Activated CD4-positive, alpha-beta T cell treated with anti-CD3 and anti-CD28 coated beads, Interleukin-2, amount 10 ng/mL, durations not matched to agents 7 days and 5 days (primary cell): ENCODE results near the gene CC2D1A. TPM values are rescaled to one million over a fixed set of nuclear protein-coding genes. Genes with fewer than 3 reads are reported as not detected.

Source experiments
- CTCF ChIA-PET: fragments of 350-600 bp; sonication (Branson Sonifier 250); formaldehyde crosslinking; loops from one replicate; lab custom pipeline; 2021; ENCODE audit warnings: antibody characterized with exemption; lab: Charles Lee
- POLR2A ChIA-PET: fragments of 350-600 bp; sonication (Branson Sonifier 250); formaldehyde crosslinking; loops from one replicate; lab custom pipeline; 2021; ENCODE audit warnings: antibody characterized with exemption; lab: Charles Lee
- DNase-seq: peaks from one replicate; pipeline ENCODE4 v3.0.0-alpha.2; 2020
- H3K27ac Mint-ChIP-seq: one replicate; pipeline ENCODE4 v1.8.0; 2021; ENCODE audit warnings: mild to moderate bottlenecking, moderate library complexity, mixed read lengths
- H3K27me3 Mint-ChIP-seq: one replicate; pipeline ENCODE4 v1.8.0; 2021; ENCODE audit warnings: mixed read lengths
- H3K36me3 Mint-ChIP-seq: one replicate; pipeline ENCODE4 v1.8.0; 2021; ENCODE audit warnings: low read depth, mixed read lengths
- H3K4me1 Mint-ChIP-seq: one replicate; pipeline ENCODE4 v1.8.0; 2021; ENCODE audit warnings: mixed read lengths
- H3K4me3 Mint-ChIP-seq: one replicate; pipeline ENCODE4 v1.8.0; 2021; ENCODE audit warnings: mild to moderate bottlenecking, moderate library complexity, mixed read lengths
- H3K9me3 Mint-ChIP-seq: one replicate; pipeline ENCODE4 v1.8.0; 2021; ENCODE audit warnings: mixed read lengths
- total RNA-seq, 2 experiments: library from RNA; stranded (reverse); gene quantifications; one replicate each; pipeline ENCODE4 v1.2.3, GENCODE V29; 2021

Gene CC2D1A
- total RNA-seq: 10 to 100 TPM; 36.5 to 39.3 TPM

- Mint-ChIP-seq H3K27me3 (no peaks in the 10 kb centered on the region), H3K4me3 (peak within 1 kb of the TSS; percentile 84), H3K36me3 (peaks cover 7% of the 10 kb centered on the region), H3K4me1 (peaks cover 34% of the 10 kb centered on the region), H3K27ac (peak within 1 kb of the TSS; percentile 89), H3K9me3 (no peaks in the 10 kb centered on the region)
- CTCF ChIA-PET: interaction anchor here (0.7 to 1.5 kb wide), 4 partner anchors 9 to 230 kb away, joined by 3 to 4 read pairs (median 3); partner anchors contain the start of genes ASF1B and DCAF15
- POLR2A ChIA-PET: interaction anchor here (0.5 kb wide), 1 partner anchor 44 kb away, joined by 4 read pairs; no protein-coding TSS in a partner anchor
- DNase-seq: peak; percentile 95
Measured at GRCh38 chr19:13905634-13906520, at the start of gene CC2D1A, which contains the start of gene BRME1. TSS of gene CC2D1A (plus strand) at chr19:13906201. CDS start at chr19:13906442, 241 bp downstream. TSS of gene BRME1 (minus strand) at chr19:13906117. CDS start at chr19:13904892, 1,225 bp downstream.

GRCh38 chr19:13856497-13856896, 49.5 kb upstream of the CC2D1A start:
- POLR2A ChIA-PET: interaction anchor here (0.7 kb wide), 1 partner anchor 89 kb away, joined by 4 read pairs; no protein-coding TSS in a partner anchor
- H3K9me3 Mint-ChIP-seq: no peaks in the 10 kb centered on the region
- DNase-seq: no peak
- H3K27ac Mint-ChIP-seq: no peak overlapping the region
- no peaks in the 10 kb centered on the region for H3K36me3 Mint-ChIP-seq
- no peaks in the 10 kb centered on the region for H3K27me3 Mint-ChIP-seq
- H3K4me3 Mint-ChIP-seq: no peak overlapping the region
- H3K4me1 Mint-ChIP-seq: peaks cover 16% of the 10 kb centered on the region
- CTCF ChIA-PET: interaction anchor here (0.9 to 1.8 kb wide), 3 partner anchors 7 to 43 kb away, joined by 3 to 7 read pairs (median 4); no protein-coding TSS in a partner anchor

- Mint-ChIP-seq H3K27me3 (peaks cover 15% of the 10 kb centered on the region), H3K4me1 (peaks cover 35% of the 10 kb centered on the region), H3K36me3 (no peaks in the 10 kb centered on the region), H3K4me3 (no peak overlapping the region), H3K9me3 (no peaks in the 10 kb centered on the region), H3K27ac (no peak overlapping the region)
- ChIA-PET CTCF (interaction anchor here (1.2 to 5.5 kb wide), 5 partner anchors 9 to 664 kb away, joined by 3 to 69 read pairs (median 3); no protein-coding TSS in a partner anchor), POLR2A (no interaction called here)
- no peak for DNase-seq
Measured at GRCh38 chr19:13859361-13859880, 46.6 kb upstream of the CC2D1A start.

GRCh38 chr19:13860679-13861391, 45.2 kb upstream of the CC2D1A start:
- H3K4me1 Mint-ChIP-seq: peaks cover 38% of the 10 kb centered on the region
- DNase-seq: no peak
- H3K27ac Mint-ChIP-seq: peak overlapping the region; percentile 85
- peak overlapping the region; percentile 80 for H3K4me3 Mint-ChIP-seq
- ChIA-PET POLR2A (interaction anchor here (0.7 to 1.7 kb wide), 2 partner anchors 66 to 86 kb away, joined by 4 to 7 read pairs; partner anchors contain the start of genes C19orf53 and ZSWIM4), CTCF (interaction anchor here (0.6 to 5.5 kb wide), 20 partner anchors 11 to 582 kb away, joined by 3 to 112 read pairs (median 7); partner anchors contain the start of genes ASF1B, C19orf53, MRI1 and NANOS3)
- H3K27me3 Mint-ChIP-seq: peaks cover 19% of the 10 kb centered on the region
- no peaks in the 10 kb centered on the region for H3K9me3 Mint-ChIP-seq
- no peaks in the 10 kb centered on the region for H3K36me3 Mint-ChIP-seq

GRCh38 chr19:13861392-13861713, 44.6 kb upstream of the CC2D1A start:
- H3K9me3 Mint-ChIP-seq: no peaks in the 10 kb centered on the region
- no peaks in the 10 kb centered on the region for H3K36me3 Mint-ChIP-seq
- POLR2A ChIA-PET: interaction anchor here (0.7 to 1.7 kb wide), 2 partner anchors 67 to 87 kb away, joined by 4 to 7 read pairs; partner anchors contain the start of genes C19orf53 and ZSWIM4
- no peak for DNase-seq
- CTCF ChIA-PET: interaction anchor here (0.6 to 5.5 kb wide), 22 partner anchors 11 to 582 kb away, joined by 3 to 112 read pairs (median 7); partner anchors contain the start of genes ASF1B, C19orf53, MRI1 and NANOS3
- peak overlapping the region; percentile 85 for H3K27ac Mint-ChIP-seq
- peaks cover 22% of the 10 kb centered on the region for H3K27me3 Mint-ChIP-seq
- H3K4me3 Mint-ChIP-seq: peak overlapping the region; percentile 80
- peaks cover 42% of the 10 kb centered on the region for H3K4me1 Mint-ChIP-seq

GRCh38 chr19:13861714-13862531, 44.1 kb upstream of the CC2D1A start:
- Mint-ChIP-seq H3K9me3 (no peaks in the 10 kb centered on the region), H3K27ac (peak overlapping the region; percentile 85), H3K4me1 (peaks cover 44% of the 10 kb centered on the region), H3K4me3 (peak overlapping the region; percentile 80), H3K36me3 (no peaks in the 10 kb centered on the region), H3K27me3 (peaks cover 27% of the 10 kb centered on the region)
- DNase-seq: peak; percentile 88
- CTCF ChIA-PET: interaction anchor here (0.6 to 5.5 kb wide), 53 partner anchors 11 to 703 kb away, joined by 3 to 112 read pairs (median 4); partner anchors contain the start of genes ASF1B, C19orf53, MISP3 and MRI1
- POLR2A ChIA-PET: interaction anchor here (0.6 to 1.7 kb wide), 6 partner anchors 15 to 1124 kb away, joined by 3 to 7 read pairs (median 3); partner anchors contain the start of genes C19orf53 and GET3

- Mint-ChIP-seq H3K9me3 (no peaks in the 10 kb centered on the region), H3K27ac (no peak overlapping the region), H3K36me3 (no peaks in the 10 kb centered on the region), H3K4me1 (peaks cover 44% of the 10 kb centered on the region), H3K27me3 (peaks cover 32% of the 10 kb centered on the region), H3K4me3 (peak overlapping the region; percentile 55)
- ChIA-PET POLR2A (no interaction called here), CTCF (interaction anchor here (0.5 to 5.5 kb wide), 10 partner anchors 9 to 806 kb away, joined by 3 to 112 read pairs (median 10); partner anchors contain the start of genes ASF1B, C19orf53, IL27RA and NANOS3)
- DNase-seq: no peak
Measured at GRCh38 chr19:13864046-13864666, 41.8 kb upstream of the CC2D1A start.

GRCh38 chr19:13864667-13865570, 41.1 kb upstream of the CC2D1A start:
- no peaks in the 10 kb centered on the region for H3K36me3 Mint-ChIP-seq
- ChIA-PET CTCF (interaction anchor here (0.9 to 5.5 kb wide), 4 partner anchors 15 to 167 kb away, joined by 3 to 112 read pairs (median 36); partner anchors contain the start of gene IL27RA), POLR2A (no interaction called here)
- no peaks in the 10 kb centered on the region for H3K9me3 Mint-ChIP-seq
- H3K27ac Mint-ChIP-seq: no peak overlapping the region
- H3K27me3 Mint-ChIP-seq: peaks cover 32% of the 10 kb centered on the region
- DNase-seq: no peak
- H3K4me3 Mint-ChIP-seq: peak overlapping the region; percentile 55
- peaks cover 39% of the 10 kb centered on the region for H3K4me1 Mint-ChIP-seq

- Mint-ChIP-seq H3K36me3 (no peaks in the 10 kb centered on the region), H3K4me3 (peak overlapping the region; percentile 20), H3K9me3 (no peaks in the 10 kb centered on the region), H3K4me1 (peaks cover 35% of the 10 kb centered on the region), H3K27me3 (peaks cover 32% of the 10 kb centered on the region), H3K27ac (no peak overlapping the region)
- no peak for DNase-seq
- ChIA-PET CTCF (no interaction called here), POLR2A (interaction anchor here (0.5 kb wide), 1 partner anchor 630 kb away, joined by 3 read pairs; the partner anchor contains the start of gene GIPC1)
Measured at GRCh38 chr19:13865571-13866462, 40.2 kb upstream of the CC2D1A start.
